ENCODE results near the gene RXFP3.

GRCh38 chr5:33968211-33969005, 32.2 kb downstream of the RXFP3 start:
- TF ChIP-seq CTCF (IDR thresholded peaks at IDR 0.05; ENCODE audit: low read depth, low read length) = no peak
- no peak for TF ChIP-seq MAX (IDR thresholded peaks at IDR 0.05; ENCODE audit: low read depth, low read length)
